ENCODE measurements around the gene CASKIN1.

CASKIN1 gene

GRCh38 chr16:2244301-2244700 lies 47.9 kb upstream of the CASKIN1 start:
- Histone ChIP-seq H4K20me1 (ENCODE audit: insufficient read depth, low read length) (no peaks in the 10 kb centered on the region), H3K9ac (ENCODE audit: low read length) (no peak overlapping the region), H3K4me1 (ENCODE audit: insufficient read depth, low read length, severe bottlenecking) (no peaks in the 10 kb centered on the region), H3K27me3 (ENCODE audit: insufficient read depth, low read length) (no peaks in the 10 kb centered on the region), H3K79me2 (ENCODE audit: insufficient read depth, low read length) (no peaks in the 10 kb centered on the region), H3K27ac (ENCODE audit: low read depth, low read length, poor library complexity, severe bottlenecking) (no peak overlapping the region), H3K4me2 (ENCODE audit: low read length) (no peak overlapping the region), H3F3A (ENCODE audit: insufficient read depth, low read length) (no peaks in the 10 kb centered on the region), H3K9me2 (ENCODE audit: low read depth, low read length) (no peaks in the 10 kb centered on the region), H3K9me3 (ENCODE audit: low read length) (no peaks in the 10 kb centered on the region), H3K36me3 (ENCODE audit: insufficient read depth, low read length) (peaks cover 56% of the 10 kb centered on the region), H2AFZ (ENCODE audit: low read length) (no peak overlapping the region), H3K4me3 (ENCODE audit: low read depth, low read length, poor library complexity, severe bottlenecking) (no peak overlapping the region)
- TF ChIP-seq, protein P1, sequence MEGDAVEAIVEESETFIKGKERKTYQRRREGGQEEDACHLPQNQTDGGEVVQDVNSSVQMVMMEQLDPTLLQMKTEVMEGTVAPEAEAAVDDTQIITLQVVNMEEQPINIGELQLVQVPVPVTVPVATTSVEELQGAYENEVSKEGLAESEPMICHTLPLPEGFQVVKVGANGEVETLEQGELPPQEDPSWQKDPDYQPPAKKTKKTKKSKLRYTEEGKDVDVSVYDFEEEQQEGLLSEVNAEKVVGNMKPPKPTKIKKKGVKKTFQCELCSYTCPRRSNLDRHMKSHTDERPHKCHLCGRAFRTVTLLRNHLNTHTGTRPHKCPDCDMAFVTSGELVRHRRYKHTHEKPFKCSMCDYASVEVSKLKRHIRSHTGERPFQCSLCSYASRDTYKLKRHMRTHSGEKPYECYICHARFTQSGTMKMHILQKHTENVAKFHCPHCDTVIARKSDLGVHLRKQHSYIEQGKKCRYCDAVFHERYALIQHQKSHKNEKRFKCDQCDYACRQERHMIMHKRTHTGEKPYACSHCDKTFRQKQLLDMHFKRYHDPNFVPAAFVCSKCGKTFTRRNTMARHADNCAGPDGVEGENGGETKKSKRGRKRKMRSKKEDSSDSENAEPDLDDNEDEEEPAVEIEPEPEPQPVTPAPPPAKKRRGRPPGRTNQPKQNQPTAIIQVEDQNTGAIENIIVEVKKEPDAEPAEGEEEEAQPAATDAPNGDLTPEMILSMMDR (IDR thresholded peaks at IDR 0.05; ENCODE audit: low read length), result no peak
- TF ChIP-seq EZH2 (IDR thresholded peaks at IDR 0.05; ENCODE audit: borderline replicate concordance, low read length), result no peak

- H3K4me2 ChIP-seq (ENCODE audit: low read length), result no peak overlapping the region
- H3K27ac ChIP-seq (ENCODE audit: low read depth, low read length, poor library complexity, severe bottlenecking), result no peak overlapping the region
- H2AFZ ChIP-seq (ENCODE audit: low read length), result no peak overlapping the region
- no peaks in the 10 kb centered on the region for H3K4me1 ChIP-seq (ENCODE audit: insufficient read depth, low read length, severe bottlenecking)
- H3K27me3 ChIP-seq (ENCODE audit: insufficient read depth, low read length), result no peaks in the 10 kb centered on the region
- no peak overlapping the region for H3K4me3 ChIP-seq (ENCODE audit: low read depth, low read length, poor library complexity, severe bottlenecking)
- no peaks in the 10 kb centered on the region for H3K9me3 ChIP-seq (ENCODE audit: low read length)
- TF ChIP-seq, protein P1 (IDR thresholded peaks at IDR 0.05; ENCODE audit: low read length), result no peak
- no peak for TF ChIP-seq EZH2 (IDR thresholded peaks at IDR 0.05; ENCODE audit: borderline replicate concordance, low read length)
- no peaks in the 10 kb centered on the region for H3K9me2 ChIP-seq (ENCODE audit: low read depth, low read length)
- no peaks in the 10 kb centered on the region for H4K20me1 ChIP-seq (ENCODE audit: insufficient read depth, low read length)
- no peaks in the 10 kb centered on the region for H3K79me2 ChIP-seq (ENCODE audit: insufficient read depth, low read length)
- H3F3A ChIP-seq (ENCODE audit: insufficient read depth, low read length), result no peaks in the 10 kb centered on the region
- H3K9ac ChIP-seq (ENCODE audit: low read length), result no peak overlapping the region
- peaks cover 56% of the 10 kb centered on the region for H3K36me3 ChIP-seq (ENCODE audit: insufficient read depth, low read length)
Measured at GRCh38 chr16:2243781-2244180, 47.4 kb upstream of the CASKIN1 start.

DNA sequence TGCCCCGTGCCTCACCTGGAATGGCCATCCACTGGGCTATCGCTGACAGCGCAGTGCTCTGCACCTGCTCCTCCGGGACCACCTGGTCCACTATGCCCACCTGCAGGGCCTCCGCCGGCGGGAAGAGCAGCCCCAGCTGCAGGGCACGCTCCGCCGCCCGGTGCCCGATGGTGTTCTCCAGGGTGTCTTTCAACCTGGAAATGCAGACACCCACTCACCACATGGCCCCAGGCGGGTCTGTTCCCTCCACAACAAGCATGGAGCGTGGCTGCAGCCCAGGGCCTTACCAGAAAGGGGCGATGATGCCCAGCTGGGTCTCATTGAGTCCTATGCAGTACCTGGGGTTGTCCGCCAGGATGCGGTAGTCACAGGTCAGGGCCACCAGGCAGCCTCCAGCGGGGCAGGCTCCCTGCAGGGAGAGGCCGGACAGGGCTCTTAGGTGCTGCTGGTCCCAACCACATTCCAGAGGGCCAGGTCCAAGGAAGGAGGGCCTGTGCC lies 46.7 kb upstream of the CASKIN1 start:
- Histone ChIP-seq H2AFZ (ENCODE audit: low read length) (no peak overlapping the region), H3K36me3 (ENCODE audit: insufficient read depth, low read length) (peaks cover 60% of the 10 kb centered on the region), H3K4me1 (ENCODE audit: insufficient read depth, low read length, severe bottlenecking) (no peaks in the 10 kb centered on the region), H4K20me1 (ENCODE audit: insufficient read depth, low read length) (no peaks in the 10 kb centered on the region), H3K4me3 (ENCODE audit: low read depth, low read length, poor library complexity, severe bottlenecking) (no peak overlapping the region), H3K27me3 (ENCODE audit: insufficient read depth, low read length) (no peaks in the 10 kb centered on the region), H3K9ac (ENCODE audit: low read length) (no peak overlapping the region), H3K79me2 (ENCODE audit: insufficient read depth, low read length) (no peaks in the 10 kb centered on the region), H3K27ac (ENCODE audit: low read depth, low read length, poor library complexity, severe bottlenecking) (no peak overlapping the region), H3K4me2 (ENCODE audit: low read length) (no peak overlapping the region), H3K9me2 (ENCODE audit: low read depth, low read length) (no peaks in the 10 kb centered on the region), H3F3A (ENCODE audit: insufficient read depth, low read length) (no peaks in the 10 kb centered on the region), H3K9me3 (ENCODE audit: low read length) (no peaks in the 10 kb centered on the region)
- TF ChIP-seq, protein P1 (IDR thresholded peaks at IDR 0.05; ENCODE audit: low read length), result peak; percentile 24; the same call in 1 of the 2 replicates
- no peak for TF ChIP-seq EZH2 (IDR thresholded peaks at IDR 0.05; ENCODE audit: borderline replicate concordance, low read length)
